Prostate gland (tissue), 2 donors: Measurements from ENCODE around the gene ZNF653. TPM values are rescaled to one million over a fixed set of nuclear protein-coding genes. Genes with fewer than 3 reads are reported as not detected.

Experiments used
- DNase-seq: peaks from one replicate; pipeline ENCODE4 v3.0.0-alpha.2; 2019; ENCODE audit warnings: low spot score
- H3K27ac ChIP-seq, 2 donors: fragments of 200-600 bp; sonication (generic); 2 replicates each; pipeline ENCODE4 v1.5.1; 2017 to 2019
- H3K27me3 ChIP-seq: fragments of 200-600 bp; sonication (generic); replicated peaks from 2 replicates; pipeline ENCODE4 v1.5.1; 2019; ENCODE audit not compliant: insufficient read depth
- H3K36me3 ChIP-seq, 2 donors: fragments of 200-600 bp; sonication (generic); 1 replicate in 1 of 2; 2 replicates in 1 of 2; pipeline versions ENCODE4 v1.5.1 to v1.8.1; 2017 to 2019
- H3K4me1 ChIP-seq: fragments of 200-600 bp; sonication (generic); replicated peaks from 2 replicates; pipeline ENCODE4 v1.5.1; 2019
- H3K4me3 ChIP-seq, 2 donors: fragments of 200-600 bp; sonication (generic); 2 replicates each; pipeline ENCODE4 v1.5.1; 2017 to 2019
- H3K9me3 ChIP-seq: fragments of 200-600 bp; sonication (generic); 2 replicates; pipeline ENCODE4 v1.5.1; 2017
- CTCF ChIP-seq, 4 experiments: fragments of 200-600 bp in 2 of 4; fragments of 450-650 bp in 2 of 4; sonication (generic) in 2 of 4; IDR thresholded peaks; 1 replicate in 3 of 4; 2 replicates in 1 of 4; pipeline ENCODE4 v1.5.1; 2016 to 2019; ENCODE audit warnings: antibody characterized with exemption in 4 of 4, mild to moderate bottlenecking in 2 of 4, moderate library complexity in 2 of 4
- POLR2A ChIP-seq: fragments of 450-650 bp; IDR thresholded peaks from one replicate; pipeline ENCODE4 v1.6.1; 2016; ENCODE audit warnings: antibody characterized with exemption, mild to moderate bottlenecking
- POLR2AphosphoS5 ChIP-seq: sonication (generic); formaldehyde crosslinking; IDR thresholded peaks from one replicate; pipeline ENCODE4 v1.6.1; 2017; ENCODE audit warnings: antibody characterized with exemption
- WGBS: methylation state at CpG from one replicate; pipeline ENCODE4 v1.1.5; 2018; 5-methylcytosine and 5-hydroxymethylcytosine counted together
- intact Hi-C: fragments of 100-400 bp; cut with DNase I; formaldehyde crosslinking; loops from one replicate; pipeline ENCODE4 v1.14.2; 2022
- total RNA-seq, 2 donors: library from RNA; depleted of rRNA; stranded (reverse); fragments of >200 nt; gene quantifications; one replicate each; pipeline ENCODE4 v1.1.0, GENCODE V29; 2016

The ZNF653 gene
- total RNA-seq, 2 donors from 2014 or later, result 11.2 to 25.8 TPM

GRCh38 chr19:11453468-11454341, 51.9 kb downstream of the ZNF653 start:
- H3K4me1 ChIP-seq, result no peaks in the 10 kb centered on the region
- H3K27me3 ChIP-seq, result no peaks in the 10 kb centered on the region
- H3K27ac ChIP-seq, result no peak overlapping the region
- H3K36me3 ChIP-seq, result peaks cover 0 to 6% of the 10 kb centered on the region in 2 donors
- intact Hi-C loops, result no loop called here
- no peaks in the 10 kb centered on the region for H3K9me3 ChIP-seq
- no peak overlapping the region for H3K4me3 ChIP-seq
- 59% methylated on average over 27 of the region's 27 CpGs for WGBS
- TF ChIP-seq POLR2A, result no peak
- no peak for TF ChIP-seq POLR2AphosphoS5
- TF ChIP-seq CTCF (IDR thresholded peaks at IDR 0.05), result no peak
- no peak for DNase-seq

GRCh38 chr19:11452620-11453310, 52.9 kb downstream of the ZNF653 start:
- no peak overlapping the region for H3K27ac ChIP-seq
- no peak for DNase-seq
- no peaks in the 10 kb centered on the region for H3K9me3 ChIP-seq
- H3K4me1 ChIP-seq, result no peaks in the 10 kb centered on the region
- H3K36me3 ChIP-seq, result peaks cover 0 to 9% of the 10 kb centered on the region in 2 donors
- WGBS, result 83% methylated on average over 33 of the region's 33 CpGs
- H3K27me3 ChIP-seq, result no peaks in the 10 kb centered on the region
- TF ChIP-seq POLR2AphosphoS5, result no peak
- no peak for TF ChIP-seq CTCF (IDR thresholded peaks at IDR 0.05)
- TF ChIP-seq POLR2A, result no peak
- intact Hi-C loops, result no loop called here
- H3K4me3 ChIP-seq, result no peak overlapping the region

- intact Hi-C loops, result no loop called here
- DNase-seq, result no peak
- no peak for TF ChIP-seq POLR2AphosphoS5
- no peak for TF ChIP-seq POLR2A
- TF ChIP-seq CTCF (IDR thresholded peaks at IDR 0.05), result no peak
- no peaks in the 10 kb centered on the region for H3K4me1 ChIP-seq
- peaks cover 0 to 12% of the 10 kb centered on the region in 2 donors for H3K36me3 ChIP-seq
- H3K27me3 ChIP-seq, result no peaks in the 10 kb centered on the region
- H3K4me3 ChIP-seq, result no peak overlapping the region
- H3K9me3 ChIP-seq, result no peaks in the 10 kb centered on the region
- 31% methylated on average over 20 of the region's 25 CpGs for WGBS
- no peak overlapping the region for H3K27ac ChIP-seq
Observed at GRCh38 chr19:11451871-11452619, 53.6 kb downstream of the ZNF653 start.

GRCh38 chr19:11451327-11451870, 54.2 kb downstream of the ZNF653 start:
- no peak for DNase-seq
- WGBS, result 12% methylated on average over 12 of the region's 13 CpGs
- Histone ChIP-seq H3K27ac (no peak overlapping the region), H3K36me3 (peaks cover 0 to 12% of the 10 kb centered on the region in 2 donors), H3K4me1 (no peaks in the 10 kb centered on the region), H3K9me3 (no peaks in the 10 kb centered on the region), H3K27me3 (no peaks in the 10 kb centered on the region), H3K4me3 (no peak overlapping the region)
- TF ChIP-seq POLR2AphosphoS5, result no peak
- no peak for TF ChIP-seq POLR2A
- no peak for TF ChIP-seq CTCF (IDR thresholded peaks at IDR 0.05)
- intact Hi-C loops, result no loop called here
